ENCODE measurements around the gene NR3C2. TPM values are rescaled to one million over a fixed set of nuclear protein-coding genes. Genes with fewer than 3 reads are reported as not detected.

Gene NR3C2
- total RNA-seq, result 0.09 and 0.12 TPM in 2 replicates

GRCh38 chr4:148441986-148442831 is at the start of gene NR3C2:
TSS of gene NR3C2 (minus strand) at chr4:148442414.

Measured in pericardium fibroblast (primary cell).